Tibial nerve (tissue), 4 donors: ENCODE data around the gene OTOA. TPM values are rescaled to one million over a fixed set of nuclear protein-coding genes. Genes with fewer than 3 reads are reported as not detected.

Experiments used
- DNase-seq, 2 donors: peaks; one replicate each; pipeline ENCODE4 v3.0.0-alpha.2; 2019; ENCODE audit warnings: low spot score in 2 of 2
- H3K27ac ChIP-seq, 4 donors: fragments of 200-600 bp; sonication (generic) in 3 of 4; one replicate each; pipeline ENCODE4 v1.5.1; 2017 to 2019; ENCODE audit warnings: mild to moderate bottlenecking in 1 of 4
- H3K27me3 ChIP-seq, 2 donors: fragments of 200-600 bp; sonication (generic) in 1 of 2; one replicate each; pipeline versions ENCODE4 v1.5.1 to v1.6.0; 2017 to 2019
- H3K36me3 ChIP-seq, 3 donors: fragments of 200-600 bp; sonication (generic); one replicate each; pipeline ENCODE4 v1.5.1; 2018 to 2019
- H3K4me1 ChIP-seq, 4 donors: fragments of 200-600 bp; sonication (generic) in 3 of 4; one replicate each; pipeline ENCODE4 v1.5.1; 2017 to 2019
- H3K4me3 ChIP-seq, 4 donors: fragments of 200-600 bp; sonication (generic) in 3 of 4; one replicate each; pipeline ENCODE4 v1.5.1; 2017 to 2019; ENCODE audit warnings: mild to moderate bottlenecking in 1 of 4, moderate library complexity in 1 of 4
- H3K9me3 ChIP-seq, 4 donors: fragments of 200-600 bp; sonication (generic) in 3 of 4; one replicate each; pipeline ENCODE4 v1.5.1; 2017 to 2019
- CTCF ChIP-seq, 5 experiments: fragments of 200-600 bp in 3 of 5; fragments of 450-650 bp in 2 of 5; sonication (generic) in 3 of 5; IDR thresholded peaks; one replicate each; pipeline ENCODE4 v1.5.1; 2016 to 2019; ENCODE audit warnings: antibody characterized with exemption in 5 of 5, mild to moderate bottlenecking in 3 of 5, moderate library complexity in 2 of 5
- EP300 ChIP-seq, 2 donors: sonication (generic); formaldehyde crosslinking; IDR thresholded peaks; one replicate each; pipeline ENCODE4 v1.6.1; 2017; ENCODE audit warnings: antibody characterized with exemption in 2 of 2, mild to moderate bottlenecking in 1 of 2
- POLR2A ChIP-seq, 2 donors: fragments of 450-650 bp; IDR thresholded peaks; one replicate each; pipeline ENCODE4 v1.6.1; 2017; ENCODE audit warnings: antibody characterized with exemption in 2 of 2, mild to moderate bottlenecking in 2 of 2, moderate library complexity in 2 of 2
- WGBS, 2 donors: methylation state at CpG; one replicate each; pipeline ENCODE4 v1.1.5; 2018; 5-methylcytosine and 5-hydroxymethylcytosine counted together
- total RNA-seq, 4 donors: library from RNA; depleted of rRNA; stranded (reverse); fragments of >200 nt; gene quantifications; one replicate each; pipeline ENCODE4 v1.1.0, GENCODE V29; 2016

The OTOA gene
- total RNA-seq, 4 donors from 2014 or later, result 0.39 to 1.3 (median 0.90) TPM; not detected in 1

GRCh38 chr16:21717608-21718007 is 53.8 kb downstream of the OTOA start:
- no peaks in the 10 kb centered on the region for H3K36me3 ChIP-seq
- H3K27ac ChIP-seq, result no peak overlapping the region
- WGBS, 2 donors, result 72 to 76% methylated on average over 10 of the region's 10 CpGs
- TF ChIP-seq CTCF (IDR thresholded peaks at IDR 0.05) (no peak), POLR2A (IDR thresholded peaks at IDR 0.05) (no peak), EP300 (IDR thresholded peaks at IDR 0.05) (no peak)
- no peak for DNase-seq
- no peaks in the 10 kb centered on the region for H3K9me3 ChIP-seq
- no peaks in the 10 kb centered on the region for H3K27me3 ChIP-seq
- no peak overlapping the region for H3K4me3 ChIP-seq
- H3K4me1 ChIP-seq, result no peaks in the 10 kb centered on the region

GRCh38 chr16:21719283-21719682 is 55.5 kb downstream of the OTOA start:
- no peak for TF ChIP-seq CTCF (IDR thresholded peaks at IDR 0.05)
- TF ChIP-seq EP300 (IDR thresholded peaks at IDR 0.05), result no peak
- TF ChIP-seq POLR2A (IDR thresholded peaks at IDR 0.05), result no peak

GRCh38 chr16:21720533-21720932 is 56.8 kb downstream of the OTOA start:
- Histone ChIP-seq H3K27me3 (no peaks in the 10 kb centered on the region), H3K27ac (no peak overlapping the region), H3K4me3 (no peak overlapping the region), H3K36me3 (no peaks in the 10 kb centered on the region), H3K4me1 (no peaks in the 10 kb centered on the region), H3K9me3 (no peaks in the 10 kb centered on the region)
- WGBS, 2 donors, result 92 to 93% methylated on average over 2 of the region's 2 CpGs
- no peak for TF ChIP-seq CTCF (IDR thresholded peaks at IDR 0.05)
- TF ChIP-seq EP300 (IDR thresholded peaks at IDR 0.05), result no peak
- no peak for TF ChIP-seq POLR2A (IDR thresholded peaks at IDR 0.05)
- DNase-seq, result no peak

More at GRCh38 chr16:21719283-21719682, 55.5 kb downstream of the OTOA start:
- no peak overlapping the region for H3K27ac ChIP-seq
- no peaks in the 10 kb centered on the region for H3K36me3 ChIP-seq
- no peaks in the 10 kb centered on the region for H3K9me3 ChIP-seq
- H3K4me3 ChIP-seq, result no peak overlapping the region
- no peaks in the 10 kb centered on the region for H3K4me1 ChIP-seq
- 46 to 59% methylated on average over 6 of the region's 6 CpGs for WGBS, 2 donors
- H3K27me3 ChIP-seq, result no peaks in the 10 kb centered on the region
- DNase-seq, result no peak

- TF ChIP-seq CTCF (IDR thresholded peaks at IDR 0.05), result no peak
- no peak for TF ChIP-seq POLR2A (IDR thresholded peaks at IDR 0.05)
- no peak for TF ChIP-seq EP300 (IDR thresholded peaks at IDR 0.05)
- Histone ChIP-seq H3K4me1 (no peaks in the 10 kb centered on the region), H3K9me3 (no peaks in the 10 kb centered on the region), H3K4me3 (no peak overlapping the region), H3K27ac (no peak overlapping the region), H3K36me3 (no peaks in the 10 kb centered on the region), H3K27me3 (no peaks in the 10 kb centered on the region)
- DNase-seq, result no peak
- 79 to 84% methylated on average over 7 of the region's 7 CpGs for WGBS, 2 donors
Observed at GRCh38 chr16:21722771-21723455, 59.1 kb downstream of the OTOA start.

GRCh38 chr16:21723532-21723931 is 59.8 kb downstream of the OTOA start:
- H3K9me3 ChIP-seq, result no peaks in the 10 kb centered on the region
- H3K36me3 ChIP-seq, result no peaks in the 10 kb centered on the region
- TF ChIP-seq POLR2A (IDR thresholded peaks at IDR 0.05) (no peak), CTCF (IDR thresholded peaks at IDR 0.05) (no peak), EP300 (IDR thresholded peaks at IDR 0.05) (no peak)
- DNase-seq, result no peak
- WGBS, 2 donors, result 84 to 86% methylated on average over 2 of the region's 2 CpGs
- no peaks in the 10 kb centered on the region for H3K27me3 ChIP-seq
- no peaks in the 10 kb centered on the region for H3K4me1 ChIP-seq
- H3K27ac ChIP-seq, result no peak overlapping the region
- H3K4me3 ChIP-seq, result no peak overlapping the region
